KMS-11 (cell line): ENCODE measurements around the gene GCSH.

ENCODE experiments used
- H2AFZ ChIP-seq: fragments of 200-600 bp; sonication (generic); 2 replicates; pipeline ENCODE4 v1.6.1; 2016; ENCODE audit warnings: antibody characterized with exemption, mixed run types, low read depth
- H3K27ac ChIP-seq: fragments of 200-600 bp; sonication (generic); 2 replicates; pipeline ENCODE4 v1.6.1; 2016; ENCODE audit warnings: mild to moderate bottlenecking, mixed run types
- H3K27me3 ChIP-seq: fragments of 200-600 bp; sonication (generic); 2 replicates; pipeline ENCODE4 v1.6.1; 2017; ENCODE audit warnings: mild to moderate bottlenecking, low read depth, mixed run types, moderate library complexity; ENCODE audit not compliant: insufficient read depth
- H3K36me3 ChIP-seq: fragments of 200-600 bp; sonication (generic); 2 replicates; pipeline ENCODE4 v1.6.1; 2017; ENCODE audit warnings: mild to moderate bottlenecking, mixed run types; ENCODE audit not compliant: insufficient read depth
- H3K4me1 ChIP-seq: fragments of 200-600 bp; sonication (generic); 2 replicates; pipeline ENCODE4 v1.6.1; 2016; ENCODE audit warnings: mild to moderate bottlenecking, low read depth, mixed run types; ENCODE audit not compliant: poor library complexity, severe bottlenecking
- H3K4me2 ChIP-seq: fragments of 200-600 bp; sonication (generic); 2 replicates; pipeline ENCODE4 v1.7.0; 2016; ENCODE audit warnings: mild to moderate bottlenecking, mixed run types
- H3K4me3 ChIP-seq: fragments of 200-600 bp; sonication (generic); IDR thresholded peaks from 2 replicates; pipeline ENCODE4 v1.6.1; 2017; ENCODE audit warnings: low read depth, low read length, mixed read lengths; ENCODE audit not compliant: insufficient read depth
- H3K79me2 ChIP-seq: fragments of 200-600 bp; sonication (generic); 2 replicates; pipeline ENCODE4 v1.6.1; 2016; ENCODE audit warnings: low read depth, mixed run types; ENCODE audit not compliant: insufficient read depth
- H3K9ac ChIP-seq: fragments of 200-600 bp; sonication (generic); 2 replicates; pipeline ENCODE4 v1.6.1; 2016; ENCODE audit warnings: mild to moderate bottlenecking, mixed run types
- H4K20me1 ChIP-seq: fragments of 200-600 bp; sonication (generic); 2 replicates; pipeline ENCODE4 v1.6.1; 2016; ENCODE audit warnings: mild to moderate bottlenecking, mixed run types; ENCODE audit not compliant: insufficient read depth
- TF ChIP-seq, protein P1 (sequence below): fragments of 200-600 bp; sonication (generic); conservative IDR thresholded peaks from 2 replicates; pipeline ENCODE4 v1.6.1; 2017; ENCODE audit warnings: low read depth, mild to moderate bottlenecking, antibody characterized with exemption, low read length, moderate library complexity, mixed read lengths

Gene GCSH

DNA sequence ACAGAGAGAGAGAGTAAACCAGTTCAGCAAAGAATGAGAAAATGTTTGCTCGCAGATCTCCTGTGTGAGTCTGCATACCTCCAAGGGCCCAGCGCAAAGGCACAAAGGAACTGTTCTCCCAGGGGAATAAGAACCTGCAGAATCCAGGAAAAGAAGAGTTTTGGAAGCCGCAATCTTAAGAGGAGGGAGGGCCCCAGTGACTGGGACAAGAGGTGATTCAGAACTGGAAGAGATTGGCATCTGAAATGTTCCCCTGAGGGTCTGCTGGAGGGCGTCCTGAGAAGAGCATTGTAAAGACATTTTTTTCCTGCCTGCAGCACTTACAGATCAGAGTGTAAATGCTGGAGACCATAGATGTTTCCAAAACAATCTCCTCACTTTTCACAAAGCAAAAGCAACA lies 54.5 kb downstream of the GCSH start:
- H2AFZ ChIP-seq: no peak overlapping the region
- no peaks in the 10 kb centered on the region for H3K27me3 ChIP-seq
- H3K79me2 ChIP-seq: peaks cover 22% of the 10 kb centered on the region; the same call in 1 of the 2 replicates
- TF ChIP-seq, protein P1, sequence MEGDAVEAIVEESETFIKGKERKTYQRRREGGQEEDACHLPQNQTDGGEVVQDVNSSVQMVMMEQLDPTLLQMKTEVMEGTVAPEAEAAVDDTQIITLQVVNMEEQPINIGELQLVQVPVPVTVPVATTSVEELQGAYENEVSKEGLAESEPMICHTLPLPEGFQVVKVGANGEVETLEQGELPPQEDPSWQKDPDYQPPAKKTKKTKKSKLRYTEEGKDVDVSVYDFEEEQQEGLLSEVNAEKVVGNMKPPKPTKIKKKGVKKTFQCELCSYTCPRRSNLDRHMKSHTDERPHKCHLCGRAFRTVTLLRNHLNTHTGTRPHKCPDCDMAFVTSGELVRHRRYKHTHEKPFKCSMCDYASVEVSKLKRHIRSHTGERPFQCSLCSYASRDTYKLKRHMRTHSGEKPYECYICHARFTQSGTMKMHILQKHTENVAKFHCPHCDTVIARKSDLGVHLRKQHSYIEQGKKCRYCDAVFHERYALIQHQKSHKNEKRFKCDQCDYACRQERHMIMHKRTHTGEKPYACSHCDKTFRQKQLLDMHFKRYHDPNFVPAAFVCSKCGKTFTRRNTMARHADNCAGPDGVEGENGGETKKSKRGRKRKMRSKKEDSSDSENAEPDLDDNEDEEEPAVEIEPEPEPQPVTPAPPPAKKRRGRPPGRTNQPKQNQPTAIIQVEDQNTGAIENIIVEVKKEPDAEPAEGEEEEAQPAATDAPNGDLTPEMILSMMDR: no peak
- H3K27ac ChIP-seq: no peak overlapping the region
- H3K4me2 ChIP-seq: no peak overlapping the region
- H3K9ac ChIP-seq: no peak overlapping the region
- H3K4me1 ChIP-seq: peaks cover 11% of the 10 kb centered on the region
- H4K20me1 ChIP-seq: no peaks in the 10 kb centered on the region
- no peak overlapping the region for H3K4me3 ChIP-seq
- H3K36me3 ChIP-seq: peaks cover 6% of the 10 kb centered on the region; the same call in 1 of the 2 replicates

DNA sequence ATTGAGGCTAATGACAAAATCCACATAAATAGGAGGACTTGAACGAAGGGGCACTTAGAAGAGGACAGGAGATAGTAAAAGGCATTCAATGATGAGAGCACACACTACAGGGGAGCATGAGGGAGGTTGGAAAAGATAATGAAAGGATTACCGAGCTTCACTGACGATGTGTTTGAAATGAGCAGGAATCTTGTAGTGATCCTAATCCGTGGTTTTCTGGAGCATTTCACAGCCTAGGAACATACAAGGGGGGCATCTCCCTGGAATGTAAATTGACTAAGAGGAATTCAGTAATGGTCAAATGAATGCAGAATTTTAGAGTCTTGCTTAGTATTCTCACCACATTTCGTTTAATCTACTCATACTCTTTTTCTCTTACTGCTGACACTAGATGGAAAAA lies 55.4 kb downstream of the GCSH start:
- Histone ChIP-seq H2AFZ (no peak overlapping the region), H3K9ac (no peak overlapping the region), H3K36me3 (peaks cover 6% of the 10 kb centered on the region; the same call in 1 of the 2 replicates), H3K27me3 (no peaks in the 10 kb centered on the region), H3K79me2 (peaks cover 25% of the 10 kb centered on the region; the same call in 1 of the 2 replicates), H3K4me1 (peaks cover 11% of the 10 kb centered on the region), H3K27ac (no peak overlapping the region), H3K4me2 (no peak overlapping the region), H4K20me1 (no peaks in the 10 kb centered on the region), H3K4me3 (no peak overlapping the region)
- TF ChIP-seq, protein P1: no peak

DNA sequence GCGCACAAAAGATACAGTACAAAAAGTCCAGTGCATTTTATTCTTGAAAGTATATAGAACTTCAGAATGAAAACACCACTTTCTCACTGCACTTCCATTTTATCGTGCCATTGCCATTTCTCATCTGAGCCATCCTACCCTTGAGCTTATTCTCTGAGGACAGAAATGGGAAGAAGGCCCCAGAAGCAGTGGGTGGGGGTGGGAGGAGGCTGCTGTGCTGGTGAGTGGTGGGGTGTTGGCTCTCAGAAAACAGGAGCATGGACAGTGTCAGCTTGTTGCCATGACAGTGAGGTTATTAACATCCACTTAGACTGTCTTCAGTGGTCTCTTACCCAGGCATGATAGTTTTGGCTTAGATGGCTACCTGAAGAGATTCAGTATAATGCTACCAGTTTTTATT lies 56.1 kb downstream of the GCSH start:
- Histone ChIP-seq H3K4me1 (peaks cover 11% of the 10 kb centered on the region), H4K20me1 (no peaks in the 10 kb centered on the region), H3K36me3 (peaks cover 6% of the 10 kb centered on the region; the same call in 1 of the 2 replicates), H3K4me3 (no peak overlapping the region), H2AFZ (no peak overlapping the region), H3K79me2 (peaks cover 25% of the 10 kb centered on the region; the same call in 1 of the 2 replicates), H3K27ac (no peak overlapping the region), H3K4me2 (no peak overlapping the region), H3K27me3 (no peaks in the 10 kb centered on the region), H3K9ac (no peak overlapping the region)
- TF ChIP-seq, protein P1: no peak

DNA sequence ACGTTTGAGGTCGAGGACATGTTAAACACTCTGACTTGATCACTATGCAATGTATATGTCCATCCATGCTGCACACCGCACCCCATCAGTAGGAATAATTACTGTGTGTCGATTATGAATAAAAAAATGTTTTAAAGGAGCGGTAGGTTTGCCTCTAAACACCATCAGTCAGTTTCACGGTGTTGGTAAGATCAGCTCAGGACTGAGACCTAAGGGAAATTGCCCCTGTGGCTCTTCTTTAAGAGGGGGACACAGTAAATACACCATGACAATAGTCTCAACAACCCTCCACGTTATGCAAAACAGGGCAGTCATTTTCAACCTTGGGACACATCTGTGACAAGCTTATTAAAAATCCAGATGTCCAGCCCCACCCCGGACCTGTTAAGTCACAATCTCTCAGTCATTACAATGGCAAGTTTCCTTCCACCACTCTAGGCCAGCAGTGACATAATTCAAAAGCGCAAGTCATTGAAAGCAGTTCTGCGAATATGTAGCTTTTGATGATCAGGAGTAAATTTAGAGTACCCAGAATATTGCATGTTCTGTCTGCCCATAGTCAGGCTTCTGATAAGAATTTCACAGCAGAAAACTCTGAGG lies 59.3 kb downstream of the GCSH start:
- H3K4me2 ChIP-seq: peak overlapping the region; percentile 93
- peaks cover 11% of the 10 kb centered on the region for H3K4me1 ChIP-seq
- H4K20me1 ChIP-seq: no peaks in the 10 kb centered on the region
- no peak overlapping the region for H3K4me3 ChIP-seq
- H3K79me2 ChIP-seq: peaks cover 25% of the 10 kb centered on the region; the same call in 1 of the 2 replicates
- H3K27me3 ChIP-seq: no peaks in the 10 kb centered on the region
- H3K9ac ChIP-seq: peak overlapping the region; percentile 16; the same call in 1 of the 2 replicates
- peak overlapping the region; percentile 39 for H2AFZ ChIP-seq
- peak overlapping the region; percentile 17; the same call in 1 of the 2 replicates for H3K27ac ChIP-seq
- peaks cover 5% of the 10 kb centered on the region; the same call in 1 of the 2 replicates for H3K36me3 ChIP-seq
- TF ChIP-seq, protein P1: no peak
